Esophagus squamous epithelium (tissue), 5 donors: ENCODE results near the gene CRYL1. TPM values are rescaled to one million over a fixed set of nuclear protein-coding genes. Genes with fewer than 3 reads are reported as not detected.

Experiments
- DNase-seq: peaks from one replicate; lab custom pipeline; 2025; lab: John Stamatoyannopoulos, UW
- H3K27ac ChIP-seq, 4 donors: fragments of 200-600 bp; sonication (generic); one replicate each; pipeline ENCODE4 v1.5.1; 2016 to 2019; ENCODE audit warnings: mild to moderate bottlenecking in 1 of 4
- H3K27me3 ChIP-seq, 4 donors: fragments of 200-600 bp; sonication (generic); 1 replicate in 3 of 4; 2 replicates in 1 of 4; pipeline versions ENCODE4 v1.5.1 to v1.6.0; 2017 to 2021; ENCODE audit warnings: antibody characterized with exemption in 1 of 4
- H3K36me3 ChIP-seq, 3 donors: fragments of 200-600 bp; sonication (generic); one replicate each; pipeline ENCODE4 v1.5.1; 2016 to 2019
- H3K4me1 ChIP-seq, 3 donors: fragments of 200-600 bp; sonication (generic); one replicate each; pipeline ENCODE4 v1.5.1; 2017 to 2019
- H3K4me3 ChIP-seq, 4 donors: fragments of 200-600 bp; sonication (generic); 1 replicate in 3 of 4; 2 replicates in 1 of 4; pipeline ENCODE4 v1.5.1; 2016 to 2019; ENCODE audit warnings: mild to moderate bottlenecking in 2 of 4, moderate library complexity in 1 of 4
- H3K9me3 ChIP-seq, 3 donors: fragments of 200-600 bp; sonication (generic); one replicate each; pipeline ENCODE4 v1.5.1; 2016 to 2019
- CTCF ChIP-seq, 6 experiments: fragments of 450-650 bp in 4 of 6; fragments of 200-600 bp in 2 of 6; sonication (generic) in 2 of 6; IDR thresholded peaks; one replicate each; pipeline ENCODE4 v1.5.1; 2016 to 2019; ENCODE audit warnings: antibody characterized with exemption in 6 of 6, mild to moderate bottlenecking in 4 of 6, moderate library complexity in 4 of 6
- POLR2A ChIP-seq, 4 donors: fragments of 450-650 bp; IDR thresholded peaks; one replicate each; pipeline ENCODE4 v1.6.1; 2017; ENCODE audit warnings: antibody characterized with exemption in 4 of 4, mild to moderate bottlenecking in 4 of 4, moderate library complexity in 3 of 4
- WGBS, 2 donors: methylation state at CpG; one replicate each; pipeline ENCODE4 v1.1.5; 2018; 5-methylcytosine and 5-hydroxymethylcytosine counted together
- intact Hi-C: fragments of 100-400 bp; cut with DNase I; formaldehyde crosslinking; loops from one replicate; pipeline ENCODE4 v1.15.0; 2022
- total RNA-seq, 4 donors: library from RNA; depleted of rRNA; stranded (reverse); fragments of >200 nt; gene quantifications; one replicate each; pipeline ENCODE4 v1.1.0, GENCODE V29; 2016
- donor health status: DM: yes; HTN: yes; CAD: no.

The CRYL1 gene
- total RNA-seq, 4 donors from 2014 or later: 12.5 to 41.2 (median 24.4) TPM

GRCh38 chr13:20505405-20506366 lies 20.0 kb downstream of the CRYL1 start:
- WGBS, 2 donors: 69 to 77% methylated on average over 8 to 10 of the region's 10 CpGs
- Histone ChIP-seq H3K27ac (peak overlapping the region in 2 of 4 donors; percentile 40 to 44), H3K36me3 (peaks cover 0 to 18% (median 1%) of the 10 kb centered on the region in 3 donors), H3K9me3 (no peaks in the 10 kb centered on the region), H3K4me3 (no peak overlapping the region), H3K27me3 (no peaks in the 10 kb centered on the region), H3K4me1 (peaks cover 0 to 14% (median 0%) of the 10 kb centered on the region in 3 donors)
- no peak for DNase-seq
- intact Hi-C loops: no loop called here
- TF ChIP-seq CTCF (IDR thresholded peaks at IDR 0.05) (no peak), POLR2A (IDR thresholded peaks at IDR 0.05) (no peak)

DNA sequence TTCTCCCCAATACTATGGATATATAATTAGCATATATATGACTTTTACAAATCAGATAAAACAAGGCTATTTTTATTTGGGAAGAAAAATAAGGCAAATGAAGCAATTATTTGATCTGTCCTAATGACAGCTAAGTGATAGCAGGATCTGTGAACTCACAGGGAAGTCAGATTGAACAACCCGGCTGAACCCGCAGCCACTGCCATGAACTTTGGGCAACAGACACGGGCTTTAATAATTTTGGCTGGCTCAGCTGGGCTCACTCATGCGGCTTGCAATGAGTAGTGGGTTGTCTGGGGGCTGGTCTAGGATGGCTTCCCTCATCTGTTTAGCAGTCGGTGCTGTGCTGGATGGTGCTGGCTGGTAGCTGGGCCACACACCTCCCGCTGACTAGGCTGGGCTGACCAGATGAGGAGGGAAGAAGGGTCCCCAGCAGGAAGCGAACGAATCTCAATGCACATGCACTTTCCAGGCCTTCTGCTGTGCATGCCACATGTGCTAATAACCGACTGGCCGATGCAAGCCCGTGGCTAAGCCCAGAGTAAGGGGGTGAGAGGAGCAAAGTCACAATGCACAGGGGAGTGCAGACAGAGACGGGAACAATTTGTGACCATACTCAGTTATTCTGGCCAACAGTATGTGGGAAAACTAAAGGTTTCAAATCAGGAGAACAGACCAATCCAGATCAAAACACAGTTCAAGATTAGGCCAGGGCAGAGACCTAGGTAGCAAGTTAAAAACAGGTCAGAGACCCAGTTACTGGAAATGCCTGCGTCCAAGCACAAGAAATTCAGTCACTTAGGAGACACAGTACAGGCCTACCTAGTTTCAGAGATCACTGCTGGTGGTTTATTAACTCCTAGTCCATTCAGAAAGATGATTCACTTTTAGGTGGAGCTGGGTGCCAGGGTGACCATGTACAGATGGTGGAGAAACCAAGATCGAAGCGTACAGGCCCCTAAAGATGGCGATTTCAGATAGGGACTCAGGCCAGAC lies 22.3 kb downstream of the CRYL1 start:
- TF ChIP-seq POLR2A (IDR thresholded peaks at IDR 0.05) (no peak), CTCF (IDR thresholded peaks at IDR 0.05) (no peak)
- DNase-seq: no peak
- Histone ChIP-seq H3K9me3 (no peaks in the 10 kb centered on the region), H3K27me3 (no peaks in the 10 kb centered on the region), H3K36me3 (peaks cover 0 to 4% (median 0%) of the 10 kb centered on the region in 3 donors), H3K4me1 (peaks cover 0 to 14% (median 0%) of the 10 kb centered on the region in 3 donors), H3K27ac (no peak overlapping the region), H3K4me3 (no peak overlapping the region)
- WGBS, 2 donors: 89 to 94% methylated on average over 13 of the region's 16 CpGs
- intact Hi-C loops: no loop called here

DNA sequence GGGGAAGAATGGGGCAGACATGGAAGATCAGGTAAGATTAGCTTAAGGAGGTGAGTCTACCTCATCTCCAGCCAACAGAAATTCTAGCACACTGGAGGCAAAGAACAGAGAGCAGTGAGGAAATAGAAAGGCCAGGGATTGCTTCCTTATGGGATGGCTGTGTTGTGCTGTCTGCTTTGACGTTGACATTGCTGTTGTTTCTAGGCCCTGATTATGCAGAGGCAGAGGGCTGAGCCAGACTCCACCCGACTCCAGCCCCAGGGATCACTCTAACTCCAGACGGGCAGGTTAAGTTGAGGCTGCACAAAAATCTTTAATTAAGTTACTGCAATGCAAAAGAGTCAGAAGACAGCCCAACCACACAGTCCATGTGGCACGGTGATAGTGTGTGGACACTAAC lies 24.1 kb downstream of the CRYL1 start:
- Histone ChIP-seq H3K36me3 (peaks cover 0 to under 1% (median 0%) of the 10 kb centered on the region in 3 donors), H3K27ac (no peak overlapping the region), H3K27me3 (no peaks in the 10 kb centered on the region), H3K4me3 (no peak overlapping the region), H3K4me1 (peaks cover 0 to 11% (median 0%) of the 10 kb centered on the region in 3 donors), H3K9me3 (no peaks in the 10 kb centered on the region)
- intact Hi-C loops: no loop called here
- 64 to 69% methylated on average over 2 of the region's 4 CpGs for WGBS, 2 donors
- no peak for TF ChIP-seq CTCF (IDR thresholded peaks at IDR 0.05)
- no peak for TF ChIP-seq POLR2A (IDR thresholded peaks at IDR 0.05)
- DNase-seq: no peak

- no peaks in the 10 kb centered on the region for H3K9me3 ChIP-seq
- H3K4me3 ChIP-seq: no peak overlapping the region
- TF ChIP-seq POLR2A (IDR thresholded peaks at IDR 0.05) (no peak), CTCF (IDR thresholded peaks at IDR 0.05) (no peak)
- WGBS, 2 donors: 92 to 94% methylated on average over 2 of the region's 2 CpGs
- H3K27me3 ChIP-seq: no peaks in the 10 kb centered on the region
- peaks cover 0 to 9% (median 0%) of the 10 kb centered on the region in 3 donors for H3K4me1 ChIP-seq
- intact Hi-C loops: no loop called here
- H3K27ac ChIP-seq: no peak overlapping the region
- no peak for DNase-seq
- no peaks in the 10 kb centered on the region for H3K36me3 ChIP-seq
Measured at GRCh38 chr13:20501120-20501519, 24.5 kb downstream of the CRYL1 start.
